AG08395 (cell line): ENCODE data around the gene MN1.

Experiments
- DNase-seq: peaks from one replicate; pipeline ENCODE4 v3.0.0; 2012; ENCODE audit warnings: mixed read lengths, low spot score

The MN1 gene

GRCh38 chr22:27716074-27716473, 85.5 kb downstream of the MN1 start:
- DNase-seq: no peak

GRCh38 chr22:27715106-27715505, 86.5 kb downstream of the MN1 start:
- no peak for DNase-seq

GRCh38 chr22:27714068-27714467, 87.5 kb downstream of the MN1 start:
- DNase-seq: no peak

GRCh38 chr22:27713461-27713860, 88.1 kb downstream of the MN1 start:
- DNase-seq: no peak

DNA sequence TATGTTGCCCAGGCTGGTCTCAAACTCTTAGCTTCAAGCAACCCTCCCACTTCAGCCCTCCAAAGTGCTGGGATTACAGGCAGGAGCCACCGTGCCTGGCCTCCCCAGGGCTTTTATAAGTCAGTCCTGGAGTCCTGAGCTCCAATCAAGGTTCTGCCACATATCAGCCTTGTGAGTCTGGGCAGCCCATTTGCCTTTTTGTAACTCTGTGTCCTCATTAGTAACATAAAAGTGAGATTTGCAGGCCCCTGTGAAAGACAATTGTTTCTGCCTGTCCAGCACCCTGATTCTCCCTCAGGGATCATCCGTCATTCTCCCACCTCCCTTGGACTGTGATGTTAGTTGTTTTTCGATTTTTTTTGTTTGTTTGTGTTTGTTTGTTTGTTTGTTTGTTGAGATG, 89.8 kb downstream of the MN1 start:
- no peak for DNase-seq

- DNase-seq: no peak
Measured at GRCh38 chr22:27711012-27711411, 90.5 kb downstream of the MN1 start.

GRCh38 chr22:27709919-27710675, 91.5 kb downstream of the MN1 start:
- no peak for DNase-seq

GRCh38 chr22:27706489-27706888, 95.1 kb downstream of the MN1 start:
- no peak for DNase-seq

GRCh38 chr22:27705408-27706080, 96.0 kb downstream of the MN1 start:
- DNase-seq: no peak

- DNase-seq: no peak
Measured at GRCh38 chr22:27704581-27704980, 97.0 kb downstream of the MN1 start.

DNA sequence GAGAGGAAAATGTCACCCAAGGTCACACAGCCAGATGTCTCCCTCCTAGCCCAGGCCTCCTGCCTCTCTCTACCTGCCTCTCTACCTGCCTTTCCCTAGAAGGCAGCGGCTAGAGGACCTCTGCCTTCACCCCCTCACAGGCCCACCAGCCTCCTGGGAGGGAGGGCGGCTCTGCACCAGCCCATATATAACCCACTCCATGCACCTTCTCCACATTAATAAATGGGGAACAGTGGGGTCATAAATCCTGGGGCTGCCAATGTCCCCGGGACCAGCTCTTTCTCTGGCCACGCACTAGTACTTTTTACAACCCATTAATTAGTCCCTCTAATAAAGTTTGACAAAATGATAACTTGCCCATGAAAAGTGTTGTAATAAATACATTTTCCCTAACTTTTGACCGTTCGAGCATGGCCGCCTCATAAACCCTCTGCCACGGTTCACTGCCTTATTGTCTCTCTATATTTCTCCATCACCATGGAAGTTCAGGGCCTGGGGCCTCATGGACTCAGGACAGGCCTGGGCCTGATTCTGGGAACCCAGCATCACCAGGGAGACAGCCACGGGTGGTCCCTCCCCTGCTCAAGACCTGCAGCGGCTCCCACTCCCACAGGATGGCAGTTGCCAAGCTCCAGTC, 102.1 kb downstream of the MN1 start:
- DNase-seq: no peak

GRCh38 chr22:27698813-27699212, 102.7 kb downstream of the MN1 start:
- no peak for DNase-seq
